ENCODE data around the gene PSMC4. TPM values are rescaled to one million over a fixed set of nuclear protein-coding genes. Genes with fewer than 3 reads are reported as not detected.

PSMC4 gene
- 100 to 1,000 TPM in 1 of 4 donors, 10 to 100 TPM in 3; 59.4 to 162 (median 67.2) TPM for total RNA-seq

DNA sequence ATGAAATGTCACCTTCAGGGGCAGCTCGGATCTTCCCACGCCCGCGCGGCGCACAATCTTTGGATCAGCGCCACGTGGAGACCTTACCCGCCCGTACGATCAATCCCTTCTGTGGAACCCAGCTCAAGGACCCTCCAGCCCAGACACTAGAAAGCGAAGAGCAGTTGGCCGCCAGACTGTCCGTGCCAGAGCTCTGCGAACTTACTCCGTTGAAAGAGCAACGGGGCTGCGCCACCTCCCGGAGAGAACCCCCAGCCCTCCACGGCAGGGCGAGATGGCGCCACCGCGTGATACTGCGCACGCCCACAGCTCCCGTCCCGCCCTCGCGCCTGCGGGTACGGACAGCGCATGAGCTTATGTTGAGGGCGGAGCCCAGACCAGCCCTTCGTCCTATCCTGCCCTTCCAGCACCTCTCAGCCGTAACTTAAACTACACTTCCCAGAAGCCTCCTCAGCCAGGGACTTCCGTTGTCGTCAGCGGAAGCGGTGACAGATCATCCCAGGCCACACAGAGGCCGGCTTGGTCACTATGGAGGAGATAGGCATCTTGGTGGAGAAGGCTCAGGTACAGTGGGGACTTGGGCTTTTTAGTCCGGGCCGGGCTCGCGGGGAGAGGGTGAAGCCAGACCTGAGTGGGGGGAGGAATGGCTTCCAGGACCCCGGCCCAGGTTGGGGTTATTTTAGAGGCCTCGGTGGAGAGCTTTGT is at the start of gene PSMC4:
Gene PSMC4 (plus strand): TSS at position 491 of the 705 bp plus-strand sequence. CDS start 38 bp downstream, at position 529.
- Histone ChIP-seq H3K4me1 (no peaks in the 10 kb centered on the region), H3K4me3 (peak within 1 kb of the TSS; percentile 75 to 80), H3K27me3 (no peaks in the 10 kb centered on the region), H3K9me3 (no peaks in the 10 kb centered on the region), H3K36me3 (no peaks in the 10 kb centered on the region), H3K27ac (peak within 1 kb of the TSS; percentile 87 to 88)
- peak; percentile 86 to 88 for TF ChIP-seq POLR2A (IDR thresholded peaks at IDR 0.05)
- TF ChIP-seq, protein P1, sequence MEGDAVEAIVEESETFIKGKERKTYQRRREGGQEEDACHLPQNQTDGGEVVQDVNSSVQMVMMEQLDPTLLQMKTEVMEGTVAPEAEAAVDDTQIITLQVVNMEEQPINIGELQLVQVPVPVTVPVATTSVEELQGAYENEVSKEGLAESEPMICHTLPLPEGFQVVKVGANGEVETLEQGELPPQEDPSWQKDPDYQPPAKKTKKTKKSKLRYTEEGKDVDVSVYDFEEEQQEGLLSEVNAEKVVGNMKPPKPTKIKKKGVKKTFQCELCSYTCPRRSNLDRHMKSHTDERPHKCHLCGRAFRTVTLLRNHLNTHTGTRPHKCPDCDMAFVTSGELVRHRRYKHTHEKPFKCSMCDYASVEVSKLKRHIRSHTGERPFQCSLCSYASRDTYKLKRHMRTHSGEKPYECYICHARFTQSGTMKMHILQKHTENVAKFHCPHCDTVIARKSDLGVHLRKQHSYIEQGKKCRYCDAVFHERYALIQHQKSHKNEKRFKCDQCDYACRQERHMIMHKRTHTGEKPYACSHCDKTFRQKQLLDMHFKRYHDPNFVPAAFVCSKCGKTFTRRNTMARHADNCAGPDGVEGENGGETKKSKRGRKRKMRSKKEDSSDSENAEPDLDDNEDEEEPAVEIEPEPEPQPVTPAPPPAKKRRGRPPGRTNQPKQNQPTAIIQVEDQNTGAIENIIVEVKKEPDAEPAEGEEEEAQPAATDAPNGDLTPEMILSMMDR (IDR thresholded peaks at IDR 0.05): peak; percentile 72 to 93 (median 80)
- DNase-seq: peak; percentile 96 to 98
- intact Hi-C loops (cut with DNase I; ENCODE audit: low total_unique reads): no loop called here

DNA sequence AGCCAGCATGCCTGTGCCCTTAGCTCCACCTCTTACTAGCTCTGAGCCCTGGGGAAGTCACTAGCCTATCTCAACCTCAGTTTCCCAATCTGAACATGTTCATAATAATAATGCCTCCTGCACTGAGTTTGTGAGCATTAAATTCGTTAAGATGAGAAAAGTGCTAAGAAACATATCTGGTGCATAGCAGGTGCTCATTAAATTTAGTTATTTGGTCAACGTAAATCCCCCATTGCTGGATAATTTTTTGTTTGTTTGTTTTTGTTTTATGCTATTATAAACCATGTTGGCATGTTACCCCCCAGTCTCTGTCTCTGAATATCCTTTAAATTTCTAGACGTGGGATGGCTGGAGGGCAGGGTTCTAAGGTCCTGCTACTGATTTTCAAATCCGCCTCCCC is 47.1 kb upstream of the PSMC4 start:
- no peak for TF ChIP-seq POLR2A (IDR thresholded peaks at IDR 0.05)
- TF ChIP-seq, protein P1 (IDR thresholded peaks at IDR 0.05): no peak
- no peak for DNase-seq
- intact Hi-C loops (cut with DNase I; ENCODE audit: low total_unique reads): no loop called here

DNA sequence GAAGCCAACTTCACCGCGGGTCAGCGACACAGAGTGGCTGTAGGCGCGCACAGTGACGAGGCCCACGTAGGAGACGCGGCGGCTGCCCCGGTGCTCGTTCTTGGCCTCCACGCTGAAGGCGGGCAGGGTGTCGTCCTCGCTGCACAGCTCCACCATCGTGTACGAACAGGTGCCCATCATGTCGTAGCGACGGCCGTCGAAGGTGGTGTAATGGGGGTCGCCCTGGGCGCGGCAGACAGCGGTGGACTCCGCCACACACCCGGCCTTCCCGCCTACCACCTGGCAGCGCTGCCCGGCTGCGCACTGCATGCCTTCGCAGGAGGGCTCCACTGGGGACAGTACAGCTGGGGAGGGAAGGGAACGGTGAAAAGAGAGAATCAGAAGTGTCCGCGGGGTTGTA is 46.6 kb upstream of the PSMC4 start:
- intact Hi-C loops (cut with DNase I; ENCODE audit: low total_unique reads): no loop called here
- no peaks in the 10 kb centered on the region for H3K27me3 ChIP-seq

More for the DNA sequence above, 47.1 kb upstream of the PSMC4 start:
- H3K9me3 ChIP-seq: no peaks in the 10 kb centered on the region
- H3K36me3 ChIP-seq: no peaks in the 10 kb centered on the region
- H3K27ac ChIP-seq: no peak overlapping the region
- H3K4me1 ChIP-seq: no peaks in the 10 kb centered on the region
- H3K4me3 ChIP-seq: no peak overlapping the region
- no peaks in the 10 kb centered on the region for H3K27me3 ChIP-seq

GRCh38 chr19:39924952-39925351 is 46.0 kb upstream of the PSMC4 start:
- no peaks in the 10 kb centered on the region for H3K9me3 ChIP-seq
- H3K36me3 ChIP-seq: no peaks in the 10 kb centered on the region
- DNase-seq: no peak
- no peak overlapping the region for H3K4me3 ChIP-seq
- no peaks in the 10 kb centered on the region for H3K27me3 ChIP-seq
- no peaks in the 10 kb centered on the region for H3K4me1 ChIP-seq
- intact Hi-C loops (cut with DNase I; ENCODE audit: low total_unique reads): no loop called here
- H3K27ac ChIP-seq: no peak overlapping the region
- TF ChIP-seq POLR2A (IDR thresholded peaks at IDR 0.05): no peak
- TF ChIP-seq, protein P1 (IDR thresholded peaks at IDR 0.05): no peak

More for the DNA sequence above, 46.6 kb upstream of the PSMC4 start:
- Histone ChIP-seq H3K4me1 (no peaks in the 10 kb centered on the region), H3K9me3 (no peaks in the 10 kb centered on the region), H3K4me3 (no peak overlapping the region), H3K27ac (no peak overlapping the region), H3K36me3 (no peaks in the 10 kb centered on the region)
- no peak for DNase-seq
- TF ChIP-seq POLR2A (IDR thresholded peaks at IDR 0.05): no peak
- TF ChIP-seq, protein P1 (IDR thresholded peaks at IDR 0.05): no peak

- H3K27me3 ChIP-seq: no peaks in the 10 kb centered on the region
- no peaks in the 10 kb centered on the region for H3K4me1 ChIP-seq
- TF ChIP-seq, protein P1 (IDR thresholded peaks at IDR 0.05): no peak
- no peak for TF ChIP-seq POLR2A (IDR thresholded peaks at IDR 0.05)
- DNase-seq: no peak
- no peaks in the 10 kb centered on the region for H3K36me3 ChIP-seq
- intact Hi-C loops (cut with DNase I; ENCODE audit: low total_unique reads): no loop called here
- no peaks in the 10 kb centered on the region for H3K9me3 ChIP-seq
- no peak overlapping the region for H3K27ac ChIP-seq
- no peak overlapping the region for H3K4me3 ChIP-seq
Observed at GRCh38 chr19:39926170-39926760, 44.7 kb upstream of the PSMC4 start.
